GM12874 (cell line): Measurements from ENCODE around the gene PTPN4.

Experiments used
- TF ChIP-seq, protein P1 (sequence below): IDR thresholded peaks from 2 replicates; pipeline ENCODE4 v1.5.1; 2011; ENCODE audit warnings: low read depth, mild to moderate bottlenecking, control low read depth, low read length, moderate library complexity; ENCODE audit not compliant: insufficient read depth

PTPN4 gene, protein sequence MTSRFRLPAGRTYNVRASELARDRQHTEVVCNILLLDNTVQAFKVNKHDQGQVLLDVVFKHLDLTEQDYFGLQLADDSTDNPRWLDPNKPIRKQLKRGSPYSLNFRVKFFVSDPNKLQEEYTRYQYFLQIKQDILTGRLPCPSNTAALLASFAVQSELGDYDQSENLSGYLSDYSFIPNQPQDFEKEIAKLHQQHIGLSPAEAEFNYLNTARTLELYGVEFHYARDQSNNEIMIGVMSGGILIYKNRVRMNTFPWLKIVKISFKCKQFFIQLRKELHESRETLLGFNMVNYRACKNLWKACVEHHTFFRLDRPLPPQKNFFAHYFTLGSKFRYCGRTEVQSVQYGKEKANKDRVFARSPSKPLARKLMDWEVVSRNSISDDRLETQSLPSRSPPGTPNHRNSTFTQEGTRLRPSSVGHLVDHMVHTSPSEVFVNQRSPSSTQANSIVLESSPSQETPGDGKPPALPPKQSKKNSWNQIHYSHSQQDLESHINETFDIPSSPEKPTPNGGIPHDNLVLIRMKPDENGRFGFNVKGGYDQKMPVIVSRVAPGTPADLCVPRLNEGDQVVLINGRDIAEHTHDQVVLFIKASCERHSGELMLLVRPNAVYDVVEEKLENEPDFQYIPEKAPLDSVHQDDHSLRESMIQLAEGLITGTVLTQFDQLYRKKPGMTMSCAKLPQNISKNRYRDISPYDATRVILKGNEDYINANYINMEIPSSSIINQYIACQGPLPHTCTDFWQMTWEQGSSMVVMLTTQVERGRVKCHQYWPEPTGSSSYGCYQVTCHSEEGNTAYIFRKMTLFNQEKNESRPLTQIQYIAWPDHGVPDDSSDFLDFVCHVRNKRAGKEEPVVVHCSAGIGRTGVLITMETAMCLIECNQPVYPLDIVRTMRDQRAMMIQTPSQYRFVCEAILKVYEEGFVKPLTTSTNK

DNA sequence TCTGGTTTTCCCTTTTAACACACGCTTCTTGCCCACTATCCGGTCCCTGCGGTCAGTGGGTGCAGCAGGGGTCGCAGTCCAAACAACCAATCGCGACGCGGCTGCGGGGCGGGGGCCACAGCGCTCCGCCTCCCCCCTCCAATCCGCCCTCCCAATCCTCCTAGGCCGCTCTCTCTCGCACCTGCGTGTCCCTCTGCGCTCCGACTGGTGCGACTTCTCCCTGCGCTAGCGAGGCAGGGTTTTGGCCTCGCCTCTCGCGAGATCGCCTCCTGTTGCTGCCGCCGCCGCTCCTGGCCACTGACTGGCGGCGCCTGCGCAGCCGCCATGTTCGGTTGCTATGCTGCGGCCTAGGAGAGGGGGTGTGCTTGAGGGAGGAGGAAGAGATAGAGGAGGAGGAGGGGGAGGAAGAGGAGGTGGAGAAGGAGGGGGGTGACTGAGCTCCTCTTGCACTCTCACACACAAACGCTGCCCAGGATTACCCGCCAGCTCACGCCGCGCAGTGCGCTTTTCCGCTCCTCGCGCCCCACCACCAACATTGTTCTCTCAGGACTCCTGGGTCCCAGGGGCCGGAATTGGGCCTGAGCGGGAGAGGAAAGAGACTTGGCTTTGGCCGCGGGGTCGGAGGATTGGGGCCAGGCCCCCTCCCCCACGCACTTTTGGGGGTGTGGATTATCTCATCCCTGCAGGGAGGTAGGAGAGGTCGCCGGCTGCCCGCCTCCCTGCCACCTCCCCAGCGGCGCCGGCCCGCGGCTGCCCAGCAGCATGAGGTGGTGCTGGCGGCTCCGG lies at the start of gene PTPN4:
PTPN4 (plus strand) TSS at position 472 of the 786 bp plus-strand sequence. CDS start 49,932 bp downstream, outside the sequence.
- TF ChIP-seq, protein P1, sequence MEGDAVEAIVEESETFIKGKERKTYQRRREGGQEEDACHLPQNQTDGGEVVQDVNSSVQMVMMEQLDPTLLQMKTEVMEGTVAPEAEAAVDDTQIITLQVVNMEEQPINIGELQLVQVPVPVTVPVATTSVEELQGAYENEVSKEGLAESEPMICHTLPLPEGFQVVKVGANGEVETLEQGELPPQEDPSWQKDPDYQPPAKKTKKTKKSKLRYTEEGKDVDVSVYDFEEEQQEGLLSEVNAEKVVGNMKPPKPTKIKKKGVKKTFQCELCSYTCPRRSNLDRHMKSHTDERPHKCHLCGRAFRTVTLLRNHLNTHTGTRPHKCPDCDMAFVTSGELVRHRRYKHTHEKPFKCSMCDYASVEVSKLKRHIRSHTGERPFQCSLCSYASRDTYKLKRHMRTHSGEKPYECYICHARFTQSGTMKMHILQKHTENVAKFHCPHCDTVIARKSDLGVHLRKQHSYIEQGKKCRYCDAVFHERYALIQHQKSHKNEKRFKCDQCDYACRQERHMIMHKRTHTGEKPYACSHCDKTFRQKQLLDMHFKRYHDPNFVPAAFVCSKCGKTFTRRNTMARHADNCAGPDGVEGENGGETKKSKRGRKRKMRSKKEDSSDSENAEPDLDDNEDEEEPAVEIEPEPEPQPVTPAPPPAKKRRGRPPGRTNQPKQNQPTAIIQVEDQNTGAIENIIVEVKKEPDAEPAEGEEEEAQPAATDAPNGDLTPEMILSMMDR = no peak

DNA sequence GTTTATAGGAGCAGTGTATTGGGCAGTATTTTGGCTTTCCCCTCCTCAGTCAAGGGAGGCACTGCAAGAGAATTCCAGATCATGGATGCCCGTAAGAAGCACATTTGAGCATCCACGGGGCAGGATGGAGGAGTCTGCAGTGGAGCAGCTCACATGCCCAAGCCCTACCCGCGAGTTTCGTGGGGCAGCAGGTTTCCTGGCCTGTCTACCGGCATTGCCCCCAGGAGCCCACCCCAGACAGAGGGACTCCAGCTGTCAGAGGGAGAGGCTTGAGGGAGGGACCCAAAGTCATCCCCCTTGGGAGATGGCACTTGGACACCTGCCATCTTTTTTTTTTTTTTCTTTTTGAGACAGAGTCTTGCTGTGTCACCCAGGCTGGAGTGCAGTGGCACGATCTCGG lies 49.4 kb upstream of the PTPN4 start:
- TF ChIP-seq, protein P1 = no peak

DNA sequence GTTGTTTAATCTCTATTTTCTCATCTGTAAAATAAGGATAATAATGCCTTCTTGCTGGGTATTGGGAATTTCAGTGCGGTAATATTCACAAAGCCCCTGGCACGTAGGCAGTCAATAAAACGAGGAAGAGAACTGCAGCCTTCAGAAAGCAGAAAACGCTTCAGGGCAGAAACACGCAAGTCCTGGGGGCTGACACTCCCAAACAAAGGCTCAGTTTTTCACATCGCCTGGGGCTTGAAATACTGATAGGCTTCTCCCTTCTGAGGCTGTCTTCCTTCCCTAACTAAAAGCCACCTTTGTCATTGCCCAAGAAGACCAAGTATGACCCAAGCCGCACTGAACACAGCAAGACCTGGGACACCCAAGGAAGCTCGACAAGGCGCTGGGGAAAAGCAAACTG lies 48.4 kb upstream of the PTPN4 start:
- TF ChIP-seq, protein P1 = no peak

DNA sequence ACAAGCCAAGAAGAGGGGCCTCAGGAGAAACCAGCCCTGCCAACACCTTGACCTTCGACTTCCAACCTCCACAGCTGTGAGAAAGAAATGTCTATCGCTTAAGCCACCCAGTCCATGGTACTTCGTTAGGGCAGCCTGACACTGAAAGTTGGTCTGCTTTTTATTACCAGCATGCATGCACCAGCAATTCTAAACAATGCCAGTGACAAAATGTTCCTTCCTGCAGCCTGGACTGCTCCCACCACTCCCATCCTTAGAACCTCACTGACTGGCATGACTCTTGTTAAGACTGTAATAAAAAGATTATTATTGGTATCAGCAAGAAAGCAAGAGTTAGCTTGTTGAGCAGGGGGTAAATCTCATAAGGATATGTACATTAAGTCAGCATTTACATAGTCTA lies 47.2 kb upstream of the PTPN4 start:
- TF ChIP-seq, protein P1 = no peak

DNA sequence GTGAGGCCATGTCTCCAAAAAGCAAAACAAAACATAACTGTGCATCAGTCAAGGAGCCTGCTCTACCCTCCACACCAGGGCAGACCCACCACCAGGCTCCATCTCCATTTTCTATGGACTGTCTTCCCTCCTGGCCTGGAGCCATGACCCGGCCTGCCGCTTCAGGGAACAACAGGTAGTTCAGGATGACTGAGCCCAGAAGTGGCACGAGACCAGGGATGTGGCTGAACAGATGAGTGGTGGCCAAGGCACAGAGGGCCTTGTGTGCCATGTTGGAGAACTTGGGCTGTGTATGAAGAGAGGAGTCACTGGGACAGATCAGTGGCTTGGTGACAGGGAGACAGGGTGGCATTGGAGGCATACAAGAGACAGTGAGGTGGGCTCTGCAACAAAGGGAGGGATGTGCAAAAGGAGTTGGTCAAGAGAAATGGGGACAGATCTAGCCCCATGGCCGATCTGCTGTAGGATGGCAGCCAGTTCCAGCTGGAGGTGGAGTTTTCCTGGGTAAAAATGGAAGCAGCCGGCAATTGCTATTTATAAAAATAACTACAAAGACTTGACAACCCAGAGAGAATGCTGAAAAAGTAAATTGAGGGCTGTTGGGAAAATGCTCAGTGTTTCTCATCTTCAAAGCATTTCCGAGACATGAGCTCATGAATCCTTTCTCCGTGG lies 45.8 kb upstream of the PTPN4 start:
- TF ChIP-seq, protein P1 = no peak

DNA sequence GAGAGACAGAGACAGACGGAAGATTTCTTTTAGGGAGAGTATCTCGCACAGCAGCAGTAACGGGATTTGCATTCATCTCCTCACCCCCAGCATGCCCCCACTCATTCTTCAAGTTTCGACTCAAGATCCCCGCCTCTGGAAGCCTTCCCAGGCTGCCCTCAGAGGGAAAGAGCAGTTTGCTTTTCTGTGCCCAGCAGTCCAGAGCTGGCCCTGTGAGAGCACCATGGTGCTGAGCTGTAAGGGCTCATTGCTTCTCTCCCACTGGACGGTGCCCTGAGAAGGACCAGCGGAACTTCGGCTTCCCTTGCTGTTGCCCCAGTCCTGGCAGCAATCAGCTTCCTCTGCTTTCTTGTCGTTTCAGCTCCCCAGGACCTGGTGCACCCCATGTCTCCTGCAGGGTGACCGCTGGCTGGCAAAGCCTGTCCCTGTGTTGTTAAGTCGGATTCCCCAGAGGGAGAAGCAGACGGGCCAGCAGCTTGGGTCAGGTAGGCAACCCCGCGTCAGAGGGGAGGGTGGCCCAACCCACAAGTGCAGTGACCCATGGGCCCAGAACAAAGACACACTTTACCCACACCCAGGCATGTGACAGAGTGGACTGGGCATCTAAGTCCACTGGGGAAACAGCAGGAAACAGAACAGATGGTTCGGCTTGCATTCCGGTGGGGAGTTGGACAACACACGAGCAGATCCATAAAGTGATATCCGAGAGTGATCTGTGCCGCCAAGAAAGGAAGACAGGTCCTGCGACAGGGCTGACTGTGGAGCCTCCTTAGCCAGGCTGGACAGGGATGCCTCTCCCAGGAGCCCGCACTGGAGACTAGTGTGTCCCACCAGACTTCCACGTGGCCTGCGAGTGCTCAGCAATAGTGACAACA lies 44.1 kb upstream of the PTPN4 start:
- TF ChIP-seq, protein P1 = no peak
